GM12878 (cell line): ENCODE measurements around the gene NPC1.

ENCODE experiments used
- IKZF2 ChIP-seq, 2 experiments: fragments of 450-650 bp; IDR thresholded peaks; 2 replicates each; pipeline ENCODE4 v1.6.1; 2017; ENCODE audit warnings: mild to moderate bottlenecking in 2 of 2, moderate library complexity in 2 of 2
- USF2 ChIP-seq: IDR thresholded peaks from 2 replicates; pipeline ENCODE4 v1.6.1; 2011; ENCODE audit warnings: low read depth, low read length, improper control_type of control experiment, borderline replicate concordance

GRCh38 chr18:23585007-23585871 is 1.1 kb downstream of the NPC1 start:
- peak; percentile 54 to 64; a peak in 3 of 4 replicates for TF ChIP-seq IKZF2 (IDR thresholded peaks at IDR 0.05)
- no peak for TF ChIP-seq USF2
